Measurements from ENCODE around the gene PDZD7.

The PDZD7 gene

DNA sequence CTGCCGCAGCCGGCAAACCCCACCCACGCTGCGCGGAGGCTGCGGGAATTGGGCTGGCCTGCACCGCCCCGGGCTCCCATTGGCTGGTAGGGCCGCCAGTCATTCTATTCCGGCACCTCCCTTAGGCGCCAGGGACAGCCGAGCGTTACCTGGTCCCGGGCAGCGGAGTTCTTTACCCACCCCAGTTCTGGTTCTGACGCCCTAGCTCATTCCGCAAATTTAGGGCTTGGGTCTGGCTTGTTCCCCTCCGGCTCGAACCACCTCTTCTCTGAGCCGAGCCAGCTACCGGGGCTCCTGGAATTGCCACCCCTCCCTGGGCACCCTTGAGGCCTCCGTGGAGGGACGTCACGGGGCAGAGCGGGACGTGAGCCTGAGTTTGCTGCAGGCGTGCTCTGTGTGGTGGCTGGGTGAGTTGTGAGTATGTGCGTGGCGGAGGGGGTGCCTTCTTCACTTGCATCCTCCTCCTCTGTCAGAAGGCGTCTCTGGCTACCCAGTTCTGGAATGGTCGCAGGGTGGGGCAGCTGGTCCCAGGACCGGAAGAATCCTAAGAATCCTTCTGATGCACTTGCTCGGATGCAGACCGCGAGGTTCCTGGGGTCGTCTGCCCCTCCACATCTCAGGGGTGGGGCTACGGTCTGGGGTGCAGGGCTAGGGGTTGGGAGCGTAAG is at the start of gene PDZD7, which contains the start of gene SFXN3:
Gene PDZD7, minus strand, starts transcription at position 2 of the 668 bp plus-strand sequence. CDS start 910 bp downstream, outside the sequence.
Gene SFXN3, plus strand, starts transcription at position 107 of the 668 bp plus-strand sequence. CDS start 3,461 bp downstream, outside the sequence.
- DNase-seq: peak; percentile 90

DNA sequence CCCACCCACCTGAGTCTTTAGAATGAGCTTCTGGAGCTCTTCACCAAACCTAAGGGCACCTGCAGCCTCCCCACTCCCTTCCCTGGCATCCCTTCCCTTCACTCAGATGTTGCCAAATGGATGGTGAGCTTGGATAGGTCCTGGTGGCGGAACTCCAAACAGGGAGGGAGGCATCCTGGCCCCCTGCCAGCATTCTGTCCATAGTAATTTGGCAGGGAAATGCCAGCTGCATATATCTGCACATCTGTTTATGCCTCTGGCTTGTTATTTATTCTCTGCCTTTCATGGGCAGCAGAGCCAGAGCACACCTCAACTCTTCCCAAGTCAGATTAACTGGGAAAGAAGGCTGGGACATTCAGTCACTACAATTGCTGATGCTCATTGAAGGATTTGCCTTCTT is 48.9 kb upstream of the PDZD7 start:
- no peak for DNase-seq

DNA sequence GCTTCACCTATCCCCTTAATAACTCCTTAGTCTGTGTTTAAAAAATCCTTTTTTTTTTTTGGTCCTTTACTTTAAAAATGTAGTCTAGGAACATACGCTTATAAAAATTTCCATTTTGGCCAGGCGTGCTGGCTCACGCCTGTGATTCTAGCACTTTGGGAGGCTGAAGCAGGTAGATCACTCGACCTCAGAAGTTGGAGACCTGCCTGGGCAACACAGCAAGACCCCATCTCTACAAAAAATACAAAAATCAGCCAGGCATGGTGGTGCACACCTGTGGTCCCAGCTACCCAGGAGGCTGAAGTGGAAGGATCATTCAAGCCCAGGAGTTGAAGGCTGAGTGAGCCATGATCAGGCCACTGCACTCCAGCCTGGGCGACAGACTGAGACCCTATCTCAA is 45.7 kb upstream of the PDZD7 start:
- no peak for DNase-seq

DNA sequence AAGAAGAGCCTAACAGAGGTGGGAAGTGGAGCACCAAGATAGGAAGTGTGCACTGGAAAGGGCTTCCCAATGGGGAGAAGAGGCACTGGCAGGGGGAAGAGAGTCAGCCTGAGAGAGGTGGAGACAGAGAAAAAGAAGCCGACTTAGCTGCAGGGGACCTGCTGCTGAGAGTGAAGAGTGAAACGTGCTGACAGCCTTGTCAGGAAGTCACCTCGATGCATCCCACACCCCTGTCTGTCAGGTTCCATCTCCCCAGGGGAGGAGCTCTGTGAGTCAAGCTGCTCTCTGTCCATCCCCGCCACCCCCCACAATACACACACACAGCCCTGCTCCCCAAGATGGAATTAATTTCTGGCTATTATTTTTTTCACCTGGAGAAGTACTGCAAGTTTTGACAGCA is 44.8 kb upstream of the PDZD7 start:
- no peak for DNase-seq

DNA sequence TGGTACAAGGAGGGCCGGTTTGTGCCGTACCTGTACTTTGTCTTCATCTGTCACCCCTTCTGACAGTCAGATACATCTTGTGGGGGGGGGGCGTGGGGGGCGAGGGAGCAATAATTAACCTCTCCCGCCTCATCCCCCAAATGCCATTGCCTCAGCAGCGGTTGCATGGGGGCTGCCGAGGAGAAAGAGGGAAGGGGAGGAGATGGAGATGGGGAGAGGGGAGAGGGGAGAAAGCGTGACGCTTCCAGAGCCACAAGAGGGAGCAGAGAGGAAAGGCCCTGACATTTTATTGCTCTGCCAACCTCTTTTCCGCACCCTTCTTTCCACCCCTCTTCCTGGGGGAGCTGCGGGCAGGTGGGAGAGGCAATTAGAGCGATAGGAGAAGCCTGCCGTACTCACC is 42.7 kb upstream of the PDZD7 start:
- no peak for DNase-seq

DNA sequence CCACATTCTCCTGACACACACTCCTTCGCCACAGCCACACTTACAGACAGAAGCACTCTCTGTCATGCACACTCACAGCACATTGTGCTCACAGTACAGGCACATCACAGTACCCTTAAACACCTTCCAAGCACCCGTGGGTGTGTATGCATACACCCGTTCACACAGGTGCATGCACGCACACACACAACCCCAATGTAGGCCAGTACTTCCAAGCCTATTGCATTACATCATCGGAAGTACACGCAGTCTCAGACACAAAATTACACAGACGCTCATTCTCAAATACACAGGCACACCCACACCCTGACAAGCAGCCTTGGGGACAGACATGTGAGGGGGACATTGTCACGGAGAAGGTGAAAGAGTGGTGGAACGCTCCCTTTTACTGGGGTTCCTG is 42.0 kb upstream of the PDZD7 start:
- no peak for DNase-seq

DNA sequence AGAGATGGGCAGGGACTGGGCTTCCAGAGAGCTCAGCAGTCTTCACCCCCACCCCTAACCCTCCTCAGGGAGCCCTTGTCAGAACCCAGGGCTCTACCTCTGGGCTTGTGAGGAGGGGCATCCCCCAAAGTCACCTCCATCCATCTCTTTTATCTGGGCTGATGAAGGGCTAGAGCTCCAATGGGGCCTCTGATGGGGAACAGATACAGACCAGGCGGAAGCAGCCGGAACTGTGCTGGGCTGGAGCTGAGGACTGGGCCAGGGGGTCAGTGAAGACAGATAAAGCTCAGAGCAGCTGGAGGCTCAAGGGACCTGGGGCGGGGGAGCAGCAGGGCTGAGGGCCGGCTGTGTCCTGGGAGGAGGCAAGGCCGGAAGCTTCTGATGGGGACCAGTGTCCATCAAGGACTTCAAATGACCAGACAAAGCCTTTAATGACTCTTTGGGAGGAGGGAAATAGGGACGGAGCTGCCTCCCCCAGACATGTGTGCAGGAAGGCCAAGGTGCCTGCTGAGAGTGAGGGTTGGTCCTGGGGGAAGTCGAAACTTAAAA is 41.0 kb upstream of the PDZD7 start:
- no peak for DNase-seq

DNA sequence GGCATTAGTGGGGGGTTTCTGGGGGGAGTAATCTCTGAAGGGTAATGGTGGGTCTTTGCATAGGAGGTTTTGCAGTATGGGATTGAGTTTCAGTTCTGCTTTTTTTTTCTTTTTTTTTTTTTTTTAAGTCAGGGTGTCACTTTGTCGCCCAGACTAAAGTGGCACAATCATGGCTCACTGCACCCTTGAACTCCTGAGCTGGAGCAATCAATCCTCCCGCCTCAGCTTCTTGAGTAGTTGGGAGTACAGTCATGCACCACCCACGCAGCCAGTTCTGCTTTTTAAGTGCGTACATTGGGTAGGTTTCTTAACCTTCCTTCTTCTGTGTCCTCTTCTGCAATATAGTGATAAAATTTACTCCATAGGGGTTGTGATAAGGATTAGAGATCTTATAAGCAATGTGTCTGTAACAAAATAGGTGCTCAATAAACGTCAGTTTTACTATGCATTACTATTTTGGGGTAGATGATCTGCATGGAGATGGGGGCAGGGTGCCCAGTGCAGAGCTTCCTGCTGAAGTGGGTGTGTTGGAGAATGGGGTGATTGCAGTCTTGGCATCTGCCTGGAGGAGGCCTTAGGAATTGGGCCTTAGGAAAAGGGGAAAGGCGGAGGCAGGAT is 40.4 kb upstream of the PDZD7 start:
- peak; percentile 57 for DNase-seq

DNA sequence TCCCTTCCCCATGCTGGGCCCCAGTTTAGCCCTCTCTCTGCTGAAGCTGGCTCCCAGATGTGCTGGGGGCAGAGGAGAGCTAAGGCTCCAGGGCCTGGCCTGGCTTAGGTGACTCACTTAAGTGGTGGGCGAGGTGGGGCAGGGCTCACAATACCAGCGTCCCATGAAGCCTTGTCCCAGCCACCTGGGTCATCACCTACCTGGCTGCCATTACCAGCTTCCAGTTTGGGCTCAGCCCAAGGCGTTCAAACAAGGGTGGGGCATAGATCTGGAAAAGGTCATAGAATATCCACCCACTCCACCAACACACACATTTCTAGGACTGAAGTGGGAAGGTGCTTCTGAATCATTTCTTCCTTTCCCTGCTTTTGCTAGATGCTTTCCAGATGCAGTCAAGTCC is 39.2 kb upstream of the PDZD7 start:
- DNase-seq: no peak

DNA sequence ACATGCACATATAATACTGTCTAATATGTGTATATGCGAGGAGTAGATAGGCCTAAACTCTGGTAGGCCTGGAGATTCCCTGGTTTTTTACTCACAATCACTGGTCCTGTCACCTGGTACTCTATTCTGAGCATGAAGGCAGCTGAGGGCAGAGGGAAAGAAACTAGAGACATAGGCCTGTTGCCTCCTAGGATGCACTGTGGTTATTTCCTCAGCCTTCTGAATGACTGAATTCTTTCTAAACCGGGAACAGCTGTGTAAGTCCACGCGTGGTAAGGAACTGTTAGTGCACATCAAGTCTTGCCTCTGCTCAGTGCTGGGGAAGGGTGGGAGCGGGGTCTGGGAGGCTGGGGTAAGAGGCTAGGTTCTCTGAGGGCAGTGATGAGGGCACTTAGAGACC is 38.5 kb upstream of the PDZD7 start:
- DNase-seq: no peak

DNA sequence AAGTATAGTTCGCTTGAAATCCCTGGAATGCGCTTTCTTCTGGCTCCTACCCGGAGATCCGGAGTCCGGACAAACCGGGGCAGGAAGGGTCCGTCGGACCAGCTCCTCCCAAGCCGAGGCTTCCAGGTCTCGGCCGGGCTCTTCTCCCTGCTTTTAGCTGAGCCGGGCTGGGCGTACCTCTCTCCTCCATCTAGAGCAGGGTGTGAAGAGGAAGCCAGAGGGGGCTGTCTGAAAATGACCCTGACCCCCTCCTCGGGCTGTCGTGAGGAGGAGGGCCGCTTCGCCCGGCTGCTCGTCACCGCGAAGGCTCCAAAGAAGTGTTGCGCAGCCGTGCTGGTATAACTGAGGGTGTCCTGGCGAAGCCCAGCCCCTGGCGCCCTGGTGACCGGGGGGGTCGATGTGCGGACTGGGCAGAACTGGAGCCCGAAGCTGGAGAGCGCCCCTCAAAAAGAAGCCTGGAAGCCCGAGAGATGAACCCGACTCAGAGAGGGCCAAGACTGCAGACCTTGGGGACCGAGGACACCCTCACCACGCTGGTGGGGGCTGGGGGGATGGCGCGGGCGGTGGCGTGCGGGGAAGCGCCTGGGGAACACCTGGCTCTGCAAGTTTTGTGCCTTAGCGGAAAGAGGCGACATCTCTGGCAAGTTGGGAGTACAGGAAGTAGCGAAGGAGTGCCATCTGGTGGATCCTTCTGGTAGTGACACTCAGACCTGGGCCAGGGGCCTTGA is 36.6 kb upstream of the PDZD7 start:
- DNase-seq: peak; percentile 93

DNA sequence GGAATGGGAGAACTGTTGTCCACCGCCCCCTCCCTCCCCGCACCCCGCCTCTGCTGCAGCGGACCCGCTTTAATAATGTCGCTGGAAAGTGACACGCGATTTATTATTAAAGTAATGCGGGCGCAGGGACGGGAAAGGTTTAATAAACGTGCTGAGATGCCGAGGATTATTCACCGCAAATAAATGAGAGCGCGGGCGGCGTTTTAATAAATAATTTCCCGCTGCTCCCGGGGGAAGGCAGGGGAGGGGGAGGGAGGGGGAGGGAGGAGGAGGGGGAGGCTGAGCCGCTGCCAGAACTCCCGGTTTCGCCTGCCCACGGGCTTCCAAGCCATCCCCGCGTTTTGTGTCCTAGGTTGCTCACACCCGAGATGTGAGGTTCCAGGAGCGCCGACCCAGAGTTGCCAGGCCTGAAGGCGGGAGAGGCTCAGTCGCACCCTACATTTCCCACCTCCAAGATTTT is 36.0 kb upstream of the PDZD7 start:
- DNase-seq: no peak

DNA sequence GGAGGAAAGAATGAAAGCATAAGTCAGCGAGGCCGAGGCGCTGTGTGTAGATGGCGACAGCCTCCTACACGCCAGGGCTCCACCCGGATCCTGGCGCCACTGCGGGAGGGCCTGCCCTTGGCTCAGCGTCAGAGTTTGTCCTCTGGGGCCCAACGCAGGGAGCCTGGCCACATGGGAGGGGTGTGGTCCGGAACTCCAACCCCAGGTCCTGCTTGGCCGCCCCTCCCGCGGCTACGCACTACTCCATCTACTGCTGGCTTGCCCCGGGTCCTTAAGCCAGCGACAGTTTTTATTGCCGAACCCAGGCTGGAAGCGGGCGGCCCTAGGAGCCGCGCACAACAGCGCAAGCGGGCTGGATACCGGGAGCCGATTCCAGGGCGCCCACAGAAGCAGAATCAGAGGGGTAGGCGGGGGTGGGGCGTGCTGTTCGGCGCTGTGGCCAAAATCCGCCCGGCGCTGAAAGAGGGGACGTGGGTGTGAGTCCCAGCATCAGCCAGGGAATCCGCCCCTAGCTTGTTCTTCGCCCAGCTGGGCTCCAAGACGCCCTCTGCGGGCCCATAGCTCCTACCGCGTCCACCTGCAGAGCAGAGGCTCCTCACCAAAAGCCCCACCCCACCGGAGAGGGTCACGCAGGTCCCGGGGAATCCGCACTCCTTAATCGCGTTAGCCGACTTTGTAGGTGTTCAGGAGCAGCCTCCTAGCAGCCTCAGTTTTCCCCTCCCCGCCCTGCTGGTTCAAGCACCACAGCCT is 35.4 kb upstream of the PDZD7 start:
- DNase-seq: peak; percentile 93

DNA sequence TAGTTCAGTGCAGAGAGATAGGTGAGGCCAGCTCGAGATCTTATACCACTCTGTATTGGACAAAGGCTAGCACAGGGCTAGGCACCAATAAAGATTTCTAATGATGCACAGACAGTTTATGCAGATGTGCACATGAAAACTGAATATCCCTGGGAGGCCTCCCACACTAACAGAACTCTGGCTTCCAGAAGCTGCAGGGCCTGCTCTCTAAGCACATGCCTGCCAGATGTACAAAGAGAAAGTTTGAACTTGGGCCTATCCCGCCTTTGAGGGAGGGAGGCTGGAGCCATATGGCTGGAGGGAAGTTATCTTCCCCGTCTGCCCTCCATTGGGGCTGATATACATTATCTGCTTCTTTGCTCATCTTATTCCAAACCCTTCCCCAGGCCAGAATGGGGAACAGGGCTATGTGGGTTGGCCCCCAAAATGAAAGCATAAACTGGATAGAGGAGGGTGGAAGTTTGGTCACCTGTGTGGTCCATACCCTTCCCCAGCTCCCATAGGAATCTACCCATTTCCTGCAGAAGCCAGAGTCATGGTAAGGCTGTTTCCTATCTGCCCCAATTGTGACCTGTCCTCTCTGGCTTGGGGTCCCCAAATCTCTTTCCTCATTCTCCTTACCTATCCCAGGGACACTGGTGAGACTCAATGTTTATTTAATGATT is 34.7 kb upstream of the PDZD7 start:
- peak; percentile 64 for DNase-seq

DNA sequence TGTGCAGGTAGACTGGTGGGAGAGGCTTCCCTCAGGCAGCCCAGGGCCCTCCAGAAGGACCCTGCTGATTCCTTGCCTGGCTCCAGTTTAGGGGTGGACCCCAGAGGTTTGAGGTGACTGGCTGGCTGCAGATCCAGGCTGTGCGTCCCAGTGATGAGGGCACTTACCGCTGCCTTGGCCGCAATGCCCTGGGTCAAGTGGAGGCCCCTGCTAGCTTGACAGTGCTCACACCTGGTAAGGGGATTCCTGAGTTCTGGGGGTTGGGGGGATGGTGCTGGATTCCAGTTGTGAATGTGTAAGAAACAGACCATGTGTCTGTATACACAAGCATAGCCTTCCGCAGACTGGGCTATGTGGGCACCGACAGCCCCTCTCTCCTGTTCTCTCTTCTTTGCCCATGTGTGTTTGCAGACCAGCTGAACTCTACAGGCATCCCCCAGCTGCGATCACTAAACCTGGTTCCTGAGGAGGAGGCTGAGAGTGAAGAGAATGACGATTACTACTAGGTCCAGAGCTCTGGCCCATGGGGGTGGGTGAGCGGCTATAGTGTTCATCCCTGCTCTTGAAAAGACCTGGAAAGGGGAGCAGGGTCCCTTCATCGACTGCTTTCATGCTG is 33.6 kb upstream of the PDZD7 start:
- no peak for DNase-seq

DNA sequence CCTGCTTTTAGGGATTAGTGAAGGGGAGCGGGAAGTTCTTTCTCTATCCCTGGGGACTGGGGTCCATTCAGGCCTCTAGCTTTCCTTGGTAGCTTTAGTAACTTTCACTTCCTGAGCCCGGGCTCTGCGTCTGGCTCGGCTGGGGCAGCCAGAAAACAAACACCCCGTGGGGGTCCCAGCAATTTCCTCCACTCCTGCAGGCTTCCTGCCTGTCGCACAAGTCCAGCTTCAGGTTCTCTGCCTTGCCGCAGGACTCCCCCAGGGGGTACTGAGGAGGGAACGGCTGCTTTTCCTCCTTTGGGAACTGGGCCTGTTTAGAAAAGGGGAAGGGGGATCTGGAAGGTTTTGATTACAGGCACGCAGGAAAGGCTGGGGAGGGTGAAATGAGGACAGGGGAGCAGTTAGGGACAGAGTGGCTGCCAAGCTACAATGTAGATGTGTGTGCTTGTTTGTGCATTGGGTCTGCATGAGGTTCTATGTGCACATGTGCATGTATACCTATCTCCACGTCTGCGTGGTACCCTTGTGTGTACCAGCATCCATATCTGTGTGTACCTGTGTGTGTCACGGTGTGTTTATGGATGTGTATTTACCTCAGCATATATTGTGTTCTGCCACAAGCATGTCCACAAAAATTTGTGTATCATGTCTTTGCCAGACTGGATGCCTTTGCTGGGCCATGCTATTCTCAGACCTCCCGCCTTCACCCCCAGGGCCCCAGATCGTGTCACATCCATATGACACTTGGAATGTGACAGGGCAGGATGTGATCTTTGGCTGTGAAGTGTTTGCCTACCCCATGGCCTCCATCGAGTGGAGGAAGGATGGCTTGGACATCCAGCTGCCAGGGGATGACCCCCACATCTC is 32.9 kb upstream of the PDZD7 start:
- peak; percentile 47 for DNase-seq

DNA sequence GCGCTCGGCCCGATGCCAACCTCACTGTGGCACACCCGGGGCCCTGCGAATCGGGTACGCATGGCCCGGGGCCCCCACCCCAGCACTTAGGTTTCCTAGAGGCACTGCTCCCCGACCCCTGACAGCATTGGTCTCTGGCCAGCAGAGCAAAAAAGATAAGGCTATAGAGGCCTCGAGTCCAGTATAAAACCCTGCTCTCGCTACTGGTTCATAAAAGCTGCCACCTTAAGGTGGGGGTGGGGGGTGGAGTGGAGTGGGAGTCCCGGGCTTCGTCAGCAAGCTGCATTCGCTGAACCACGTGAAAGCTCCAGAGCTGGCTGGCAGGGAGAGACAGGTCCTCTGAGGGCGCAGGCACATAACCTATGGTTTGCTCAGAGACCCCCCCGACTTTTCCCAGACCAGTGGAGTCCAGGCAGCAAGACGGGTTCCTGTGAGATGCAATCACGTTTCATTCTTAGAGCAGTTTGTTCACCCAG is 32.2 kb upstream of the PDZD7 start:
- DNase-seq: peak; percentile 97

DNA sequence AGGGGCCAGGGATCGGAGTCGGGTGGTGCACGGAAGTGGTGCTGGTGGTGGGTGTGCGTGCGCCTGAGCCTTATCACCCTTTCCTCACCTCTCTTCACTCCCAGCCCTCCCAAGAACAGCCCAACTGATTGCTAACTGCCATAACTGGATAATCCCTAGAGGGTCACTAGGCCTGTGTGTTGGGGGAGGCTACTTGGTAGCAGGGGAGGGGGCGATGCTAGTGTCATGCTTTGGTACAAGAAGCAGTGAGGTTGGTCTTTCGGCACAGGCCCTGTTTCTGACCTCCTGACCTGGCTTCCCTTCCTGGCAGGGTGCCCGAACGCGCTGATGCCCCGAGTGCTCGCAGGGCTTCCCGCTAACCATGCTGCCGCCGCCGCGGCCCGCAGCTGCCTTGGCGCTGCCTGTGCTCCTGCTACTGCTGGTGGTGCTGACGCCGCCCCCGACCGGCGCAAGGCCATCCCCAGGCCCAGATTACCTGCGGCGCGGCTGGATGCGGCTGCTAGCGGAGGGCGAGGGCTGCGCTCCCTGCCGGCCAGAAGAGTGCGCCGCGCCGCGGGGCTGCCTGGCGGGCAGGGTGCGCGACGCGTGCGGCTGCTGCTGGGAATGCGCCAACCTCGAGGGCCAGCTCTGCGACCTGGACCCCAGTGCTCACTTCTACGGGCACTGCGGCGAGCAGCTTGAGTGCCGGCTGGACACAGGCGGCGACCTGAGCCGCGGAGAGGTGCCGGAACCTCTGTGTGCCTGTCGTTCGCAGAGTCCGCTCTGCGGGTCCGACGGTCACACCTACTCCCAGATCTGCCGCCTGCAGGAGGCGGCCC is 31.5 kb upstream of the PDZD7 start:
- peak; percentile 94 for DNase-seq

DNA sequence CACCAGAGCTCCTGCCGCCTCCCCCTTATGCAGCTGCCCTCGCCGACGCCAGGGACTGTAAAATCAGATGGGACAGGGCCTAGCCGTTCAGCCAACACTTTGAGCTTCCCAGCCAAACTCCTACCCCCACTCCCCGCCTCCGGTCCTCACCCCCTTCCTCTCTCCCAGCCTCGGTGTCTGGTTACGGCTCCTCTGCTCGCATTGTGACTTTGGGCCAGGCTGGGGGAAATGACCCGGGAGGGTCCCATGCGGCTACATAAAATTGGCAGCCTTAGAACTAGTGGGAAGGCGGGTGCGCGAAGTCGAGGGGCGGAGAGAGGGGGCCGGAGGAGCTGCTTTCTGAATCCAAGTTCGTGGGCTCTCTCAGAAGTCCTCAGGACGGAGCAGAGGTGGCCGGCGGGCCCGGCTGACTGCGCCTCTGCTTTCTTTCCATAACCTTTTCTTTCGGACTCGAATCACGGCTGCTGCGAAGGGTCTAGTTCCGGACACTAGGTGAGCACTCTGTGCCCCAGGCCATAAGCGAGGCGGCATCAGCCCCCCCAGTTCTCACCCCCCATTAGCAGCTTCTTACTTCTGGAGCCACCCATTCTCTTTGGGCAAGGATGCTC is 30.8 kb upstream of the PDZD7 start, which contains the start of gene KAZALD1:
Gene KAZALD1, plus strand, starts transcription at position 366 of the 608 bp plus-strand sequence. CDS start 604 bp downstream, outside the sequence.
- DNase-seq: peak; percentile 73
